Activated CD4-positive, alpha-beta T cell treated with anti-CD3 and anti-CD28 coated beads, Interleukin-2, amount 10 ng/mL, durations not matched to agents 24 days and 14 days (primary cell): ENCODE results near the gene TMEM181. TPM values are rescaled to one million over a fixed set of nuclear protein-coding genes. Genes with fewer than 3 reads are reported as not detected.

Experiments
- DNase-seq: peaks from one replicate; pipeline ENCODE4 v3.0.0; 2022
- H3K27ac Mint-ChIP-seq: one replicate; pipeline ENCODE4 v1.8.0; 2022; ENCODE audit warnings: mild to moderate bottlenecking, mixed read lengths
- H3K27me3 Mint-ChIP-seq: one replicate; pipeline ENCODE4 v1.8.0; 2022; ENCODE audit warnings: mixed read lengths
- H3K36me3 Mint-ChIP-seq: one replicate; pipeline ENCODE4 v1.8.0; 2022; ENCODE audit warnings: low read depth, mild to moderate bottlenecking, mixed read lengths
- H3K4me1 Mint-ChIP-seq: one replicate; pipeline ENCODE4 v1.8.0; 2021; ENCODE audit warnings: mixed read lengths
- H3K4me3 Mint-ChIP-seq: one replicate; pipeline ENCODE4 v1.8.0; 2022; ENCODE audit warnings: mild to moderate bottlenecking, moderate library complexity, mixed read lengths
- H3K9me3 Mint-ChIP-seq: one replicate; pipeline ENCODE4 v1.8.0; 2021; ENCODE audit warnings: mixed read lengths
- intact Hi-C: fragments of 100-400 bp; cut with micrococcal nuclease; formaldehyde crosslinking; loops from one replicate; pipeline ENCODE4 v1.15.1; 2023
- total RNA-seq: library from RNA; stranded (reverse); gene quantifications from 2 replicates; pipeline ENCODE4 v1.2.3, GENCODE V29; 2022

TMEM181 gene
- total RNA-seq, 1 donor from 2014 or later, result 17.8 TPM

GRCh38 chr6:158620963-158621693, 61.2 kb downstream of the TMEM181 start:
- Mint-ChIP-seq H3K36me3 (peaks cover 57% of the 10 kb centered on the region), H3K4me3 (no peak overlapping the region), H3K27ac (no peak overlapping the region), H3K27me3 (no peaks in the 10 kb centered on the region), H3K9me3 (no peaks in the 10 kb centered on the region), H3K4me1 (peaks cover 15% of the 10 kb centered on the region)
- intact Hi-C loops, result no loop called here
- no peak for DNase-seq

DNA sequence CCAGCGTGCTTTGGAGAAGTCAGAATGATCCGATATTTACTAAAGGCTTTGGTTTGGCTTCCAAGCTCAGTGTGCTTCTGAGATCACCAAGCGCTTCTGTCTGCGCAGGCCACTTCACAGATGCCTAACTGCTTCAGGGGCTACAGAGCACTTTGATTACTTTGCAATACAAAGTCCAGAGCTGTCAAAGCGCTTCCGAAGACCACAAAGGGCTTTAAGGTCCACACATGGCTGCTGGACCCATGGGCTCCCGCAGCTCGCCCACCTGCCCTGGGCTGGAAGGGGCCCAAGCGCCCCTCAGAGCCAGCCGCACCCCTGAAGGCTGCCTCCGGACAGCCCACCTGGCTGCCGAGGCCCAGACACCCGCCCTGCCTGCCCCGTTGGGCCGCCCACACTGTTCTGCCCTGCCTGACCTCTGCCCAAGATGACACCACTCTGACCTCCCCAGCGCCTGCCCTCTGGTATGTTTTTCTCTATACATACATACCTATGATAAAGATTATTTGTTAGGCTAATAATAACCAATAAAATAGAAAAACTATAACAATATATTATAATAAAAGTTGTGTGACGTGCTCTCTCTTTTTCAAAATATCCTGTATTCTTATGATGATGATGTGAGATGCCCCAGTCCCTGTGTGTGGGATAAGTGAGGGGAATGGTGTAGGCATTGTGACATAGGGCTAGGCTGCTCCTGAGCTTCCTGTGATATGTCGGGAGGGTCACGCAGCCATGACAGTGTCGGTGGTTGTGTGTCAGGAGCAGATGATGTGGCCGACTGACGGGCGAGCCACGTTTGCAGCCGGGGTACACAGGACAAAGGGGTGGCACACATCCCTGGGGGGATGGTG, 62.0 kb downstream of the TMEM181 start:
- DNase-seq, result no peak
- Mint-ChIP-seq H3K4me1 (peaks cover 15% of the 10 kb centered on the region), H3K27ac (no peak overlapping the region), H3K36me3 (peaks cover 57% of the 10 kb centered on the region), H3K4me3 (no peak overlapping the region), H3K27me3 (no peaks in the 10 kb centered on the region), H3K9me3 (no peaks in the 10 kb centered on the region)
- intact Hi-C loops, result no loop called here

- no peaks in the 10 kb centered on the region for H3K27me3 Mint-ChIP-seq
- H3K36me3 Mint-ChIP-seq, result peaks cover 57% of the 10 kb centered on the region
- intact Hi-C loops, result no loop called here
- H3K9me3 Mint-ChIP-seq, result no peaks in the 10 kb centered on the region
- peak overlapping the region; percentile 14 for H3K27ac Mint-ChIP-seq
- no peak for DNase-seq
- H3K4me3 Mint-ChIP-seq, result no peak overlapping the region
- peaks cover 15% of the 10 kb centered on the region for H3K4me1 Mint-ChIP-seq
Observed at GRCh38 chr6:158622545-158623190, 62.8 kb downstream of the TMEM181 start.

DNA sequence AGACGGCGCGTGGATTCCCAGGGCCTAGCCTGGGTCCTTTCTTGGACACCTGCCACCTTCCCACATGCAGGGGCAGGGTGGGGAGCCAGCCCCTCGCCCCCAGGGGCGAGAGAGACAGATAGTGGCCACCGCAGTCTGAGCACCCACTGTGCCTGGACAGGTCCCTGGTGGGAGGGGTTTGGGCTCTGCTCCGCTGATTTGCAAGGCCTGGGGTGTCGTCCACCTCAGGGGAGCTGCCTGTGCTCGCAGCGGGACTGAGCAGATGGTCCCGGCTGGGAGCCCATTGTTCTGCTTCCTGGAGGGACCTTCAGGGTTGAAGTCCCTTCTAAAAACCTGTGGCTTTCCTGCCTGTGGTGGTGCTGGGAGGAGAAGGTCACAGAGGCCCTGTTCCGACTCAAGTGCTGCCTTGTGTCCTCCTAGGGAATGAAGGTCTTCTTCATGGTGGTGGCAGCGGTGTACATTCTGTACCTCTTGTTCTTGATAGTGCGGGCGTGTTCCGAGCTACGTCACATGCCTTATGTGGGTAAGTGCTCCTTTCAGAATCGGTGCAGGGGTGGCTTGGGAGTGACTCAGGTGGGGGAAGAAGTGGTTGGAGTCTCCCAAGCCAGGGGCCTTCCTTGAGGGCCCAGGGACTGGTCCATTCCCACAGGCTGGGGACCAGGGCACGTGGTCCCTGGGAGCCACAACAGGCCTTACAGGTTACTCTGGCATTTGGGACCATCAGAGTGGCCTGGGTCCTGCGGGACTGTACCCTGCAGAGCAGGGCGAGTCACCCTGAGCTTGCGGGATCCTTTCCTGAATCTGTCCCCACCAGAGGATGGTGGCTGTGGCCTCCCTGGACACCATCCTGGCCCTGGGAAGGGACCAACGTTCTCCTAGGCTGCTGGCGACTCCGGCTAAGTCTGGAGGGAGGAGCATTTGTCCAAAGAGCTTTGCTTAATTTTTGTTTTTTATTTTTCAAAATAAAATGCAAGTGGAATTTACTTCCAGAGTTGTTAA, 65.1 kb downstream of the TMEM181 start:
- H3K27ac Mint-ChIP-seq, result peak overlapping the region; percentile 51
- no peak overlapping the region for H3K4me3 Mint-ChIP-seq
- intact Hi-C loops, result no loop called here
- no peak for DNase-seq
- H3K27me3 Mint-ChIP-seq, result no peaks in the 10 kb centered on the region
- peaks cover 17% of the 10 kb centered on the region for H3K4me1 Mint-ChIP-seq
- peaks cover 49% of the 10 kb centered on the region for H3K36me3 Mint-ChIP-seq
- no peaks in the 10 kb centered on the region for H3K9me3 Mint-ChIP-seq

DNA sequence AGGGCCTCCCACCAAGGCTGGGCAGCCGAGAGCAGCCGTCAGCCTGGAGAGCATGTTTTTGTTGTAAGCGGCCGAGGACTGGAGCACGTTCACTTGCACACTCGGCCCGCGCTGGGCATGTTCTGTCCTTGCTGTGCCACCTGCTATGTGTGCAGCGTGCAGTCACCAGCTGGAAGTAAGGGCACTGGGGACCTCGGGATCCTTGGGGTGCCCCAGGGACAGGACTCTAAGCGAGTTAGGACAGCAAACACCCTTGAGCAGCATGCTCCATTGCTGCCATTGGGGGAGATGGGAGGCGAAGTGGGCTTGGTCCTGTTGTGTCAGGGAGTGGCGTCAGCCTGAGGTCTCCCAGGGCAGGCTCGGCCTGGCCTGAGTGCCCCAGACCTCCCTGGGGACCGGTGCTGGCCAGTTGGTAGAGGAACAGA, 66.0 kb downstream of the TMEM181 start:
- Mint-ChIP-seq H3K9me3 (no peaks in the 10 kb centered on the region), H3K4me1 (peaks cover 14% of the 10 kb centered on the region), H3K4me3 (no peak overlapping the region), H3K27me3 (no peaks in the 10 kb centered on the region), H3K36me3 (peaks cover 43% of the 10 kb centered on the region), H3K27ac (peak overlapping the region; percentile 3)
- DNase-seq, result no peak
- intact Hi-C loops, result no loop called here

GRCh38 chr6:158626360-158627167, 66.7 kb downstream of the TMEM181 start:
- H3K4me3 Mint-ChIP-seq, result no peak overlapping the region
- H3K27ac Mint-ChIP-seq, result peak overlapping the region; percentile 34
- peaks cover 46% of the 10 kb centered on the region for H3K36me3 Mint-ChIP-seq
- intact Hi-C loops, result no loop called here
- H3K27me3 Mint-ChIP-seq, result no peaks in the 10 kb centered on the region
- H3K9me3 Mint-ChIP-seq, result no peaks in the 10 kb centered on the region
- H3K4me1 Mint-ChIP-seq, result peaks cover 19% of the 10 kb centered on the region
- DNase-seq, result no peak

- peaks cover 21% of the 10 kb centered on the region for H3K4me1 Mint-ChIP-seq
- no peak for DNase-seq
- H3K27me3 Mint-ChIP-seq, result no peaks in the 10 kb centered on the region
- H3K4me3 Mint-ChIP-seq, result no peak overlapping the region
- peak overlapping the region; percentile 48 for H3K27ac Mint-ChIP-seq
- intact Hi-C loops, result no loop called here
- no peaks in the 10 kb centered on the region for H3K9me3 Mint-ChIP-seq
- H3K36me3 Mint-ChIP-seq, result peaks cover 53% of the 10 kb centered on the region
Observed at GRCh38 chr6:158627168-158627939, 67.5 kb downstream of the TMEM181 start.

- Mint-ChIP-seq H3K9me3 (no peaks in the 10 kb centered on the region), H3K27ac (peak overlapping the region; percentile 48), H3K4me1 (peaks cover 18% of the 10 kb centered on the region), H3K36me3 (peaks cover 56% of the 10 kb centered on the region), H3K4me3 (no peak overlapping the region), H3K27me3 (no peaks in the 10 kb centered on the region)
- no peak for DNase-seq
- intact Hi-C loops, result no loop called here
Observed at GRCh38 chr6:158627940-158628211, 68.0 kb downstream of the TMEM181 start.

- H3K4me1 Mint-ChIP-seq, result peaks cover 19% of the 10 kb centered on the region
- peaks cover 59% of the 10 kb centered on the region for H3K36me3 Mint-ChIP-seq
Observed at GRCh38 chr6:158628542-158628941, 68.7 kb downstream of the TMEM181 start.

GRCh38 chr6:158629367-158630221, 69.7 kb downstream of the TMEM181 start:
- no peaks in the 10 kb centered on the region for H3K27me3 Mint-ChIP-seq
- intact Hi-C loops, result no loop called here
- H3K36me3 Mint-ChIP-seq, result peaks cover 59% of the 10 kb centered on the region
- no peak overlapping the region for H3K4me3 Mint-ChIP-seq
- no peak for DNase-seq
- peak overlapping the region; percentile 50 for H3K27ac Mint-ChIP-seq
- no peaks in the 10 kb centered on the region for H3K9me3 Mint-ChIP-seq
- peaks cover 19% of the 10 kb centered on the region for H3K4me1 Mint-ChIP-seq

More at GRCh38 chr6:158628542-158628941, 68.7 kb downstream of the TMEM181 start:
- intact Hi-C loops, result no loop called here
- no peaks in the 10 kb centered on the region for H3K9me3 Mint-ChIP-seq
- no peaks in the 10 kb centered on the region for H3K27me3 Mint-ChIP-seq
- H3K27ac Mint-ChIP-seq, result no peak overlapping the region
- no peak overlapping the region for H3K4me3 Mint-ChIP-seq
- DNase-seq, result no peak

GRCh38 chr6:158630938-158631616, 71.2 kb downstream of the TMEM181 start:
- H3K4me1 Mint-ChIP-seq, result peaks cover 29% of the 10 kb centered on the region
- DNase-seq, result no peak
- intact Hi-C loops, result no loop called here
- no peaks in the 10 kb centered on the region for H3K9me3 Mint-ChIP-seq
- H3K36me3 Mint-ChIP-seq, result peaks cover 61% of the 10 kb centered on the region
- H3K27me3 Mint-ChIP-seq, result no peaks in the 10 kb centered on the region
- H3K27ac Mint-ChIP-seq, result peak overlapping the region; percentile 62
- no peak overlapping the region for H3K4me3 Mint-ChIP-seq
